Endothelial cell of umbilical vein (primary cell): ENCODE results near the gene PAPPA.

ENCODE experiments used
- EZH2 ChIP-seq: IDR thresholded peaks from 2 replicates; pipeline ENCODE4 v1.6.1; 2012; ENCODE audit warnings: borderline replicate concordance, low read depth, mild to moderate bottlenecking, moderate library complexity, low read length, inconsistent platforms; ENCODE audit not compliant: severe bottlenecking
- FOS ChIP-seq: IDR thresholded peaks from 2 replicates; pipeline ENCODE4 v1.6.1; 2011; ENCODE audit warnings: mild to moderate bottlenecking, low read length, moderate library complexity, borderline replicate concordance; ENCODE audit not compliant: insufficient read depth
- GATA2 ChIP-seq: IDR thresholded peaks from 2 replicates; pipeline ENCODE4 v1.7.0; 2011; ENCODE audit warnings: low read depth, mild to moderate bottlenecking, moderate library complexity, mixed read lengths, low read length; ENCODE audit not compliant: insufficient read length, insufficient read depth
- JUN ChIP-seq: IDR thresholded peaks from 2 replicates; pipeline ENCODE4 v1.6.1; 2011; ENCODE audit warnings: borderline replicate concordance, low read depth; ENCODE audit not compliant: insufficient read length, insufficient read depth
- MAX ChIP-seq: IDR thresholded peaks from 2 replicates; pipeline ENCODE4 v1.6.1; 2011; ENCODE audit not compliant: insufficient read depth, insufficient read length
- MYC ChIP-seq: IDR thresholded peaks from one replicate; pipeline ENCODE4 v1.6.1; 2011; ENCODE audit warnings: mild to moderate bottlenecking, low read depth, low read length
- POLR2A ChIP-seq: IDR thresholded peaks from 2 replicates; pipeline ENCODE4 v1.6.1; 2012; ENCODE audit warnings: low read depth, mild to moderate bottlenecking, control low read depth, low read length
- POLR2AphosphoS5 ChIP-seq: IDR thresholded peaks from 2 replicates; pipeline ENCODE4 v1.6.1; 2012; ENCODE audit warnings: low read depth, mild to moderate bottlenecking, control low read depth, low read length, moderate library complexity; ENCODE audit not compliant: insufficient read depth
- TF ChIP-seq, protein P1 (sequence below), 2 donors: IDR thresholded peaks; 1 replicate in 1 of 2; 2 replicates in 1 of 2; pipeline ENCODE4 v1.5.1; 2011; ENCODE audit warnings: low read length in 2 of 2, mild to moderate bottlenecking in 2 of 2, moderate library complexity in 2 of 2, control low read depth in 1 of 2, inconsistent platforms in 1 of 2, low read depth in 1 of 2; ENCODE audit not compliant: insufficient read depth in 1 of 2; ENCODE audit errors: extremely low read depth in 1 of 2

DNA sequence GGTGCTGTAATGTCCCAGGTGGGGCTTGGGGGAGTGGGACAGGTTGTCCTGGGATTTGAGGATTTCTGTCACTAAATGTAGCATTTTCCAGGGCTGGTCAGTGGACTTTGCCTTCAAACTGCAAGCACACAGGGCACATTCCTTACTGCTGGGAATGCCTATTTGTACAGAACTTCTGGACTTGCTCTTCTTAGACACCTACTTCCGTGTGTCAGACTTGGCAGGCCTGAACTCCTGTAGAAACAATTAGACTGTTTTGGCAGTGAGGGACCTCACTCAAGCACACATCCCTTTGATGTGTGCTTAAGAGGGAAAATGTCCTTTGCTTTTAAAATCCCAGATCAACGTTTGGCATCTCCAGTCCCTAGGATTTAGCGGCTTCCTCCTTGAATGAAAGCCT is 192.2 kb downstream of the PAPPA start:
- TF ChIP-seq POLR2A, result no peak
- TF ChIP-seq, protein P1, sequence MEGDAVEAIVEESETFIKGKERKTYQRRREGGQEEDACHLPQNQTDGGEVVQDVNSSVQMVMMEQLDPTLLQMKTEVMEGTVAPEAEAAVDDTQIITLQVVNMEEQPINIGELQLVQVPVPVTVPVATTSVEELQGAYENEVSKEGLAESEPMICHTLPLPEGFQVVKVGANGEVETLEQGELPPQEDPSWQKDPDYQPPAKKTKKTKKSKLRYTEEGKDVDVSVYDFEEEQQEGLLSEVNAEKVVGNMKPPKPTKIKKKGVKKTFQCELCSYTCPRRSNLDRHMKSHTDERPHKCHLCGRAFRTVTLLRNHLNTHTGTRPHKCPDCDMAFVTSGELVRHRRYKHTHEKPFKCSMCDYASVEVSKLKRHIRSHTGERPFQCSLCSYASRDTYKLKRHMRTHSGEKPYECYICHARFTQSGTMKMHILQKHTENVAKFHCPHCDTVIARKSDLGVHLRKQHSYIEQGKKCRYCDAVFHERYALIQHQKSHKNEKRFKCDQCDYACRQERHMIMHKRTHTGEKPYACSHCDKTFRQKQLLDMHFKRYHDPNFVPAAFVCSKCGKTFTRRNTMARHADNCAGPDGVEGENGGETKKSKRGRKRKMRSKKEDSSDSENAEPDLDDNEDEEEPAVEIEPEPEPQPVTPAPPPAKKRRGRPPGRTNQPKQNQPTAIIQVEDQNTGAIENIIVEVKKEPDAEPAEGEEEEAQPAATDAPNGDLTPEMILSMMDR (IDR thresholded peaks at IDR 0.05; ENCODE audit: extremely low read depth in 1 of 2, insufficient read depth in 1 of 2, low read depth in 1 of 2, low read length in 2 of 2), result no peak
- no peak for TF ChIP-seq EZH2
- no peak for TF ChIP-seq GATA2
- TF ChIP-seq MYC, result no peak
- no peak for TF ChIP-seq POLR2AphosphoS5
- no peak for TF ChIP-seq FOS
- TF ChIP-seq MAX, result no peak
- no peak for TF ChIP-seq JUN
